ENCODE data around the gene CDK9.

DNA sequence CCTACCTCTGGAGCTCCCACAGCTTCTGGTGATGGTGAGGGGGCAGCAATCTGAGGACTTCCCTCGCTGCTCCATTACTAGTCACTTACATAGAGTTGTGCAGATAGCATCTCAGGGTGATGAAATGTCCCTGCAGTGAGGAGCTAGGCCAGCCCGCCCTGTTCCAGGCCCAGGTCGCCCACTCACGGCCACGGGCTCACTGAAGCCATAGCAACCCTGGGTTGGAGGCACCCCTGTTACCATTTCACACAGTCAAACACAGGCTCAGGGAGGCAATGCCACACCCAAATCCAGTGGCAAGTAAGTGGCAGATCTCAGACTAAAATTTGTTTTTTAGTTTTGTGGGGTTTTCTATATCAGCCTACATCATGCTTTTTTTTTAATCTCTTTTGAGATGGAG, 27.0 kb upstream of the CDK9 start:
- TF ChIP-seq, protein P1, sequence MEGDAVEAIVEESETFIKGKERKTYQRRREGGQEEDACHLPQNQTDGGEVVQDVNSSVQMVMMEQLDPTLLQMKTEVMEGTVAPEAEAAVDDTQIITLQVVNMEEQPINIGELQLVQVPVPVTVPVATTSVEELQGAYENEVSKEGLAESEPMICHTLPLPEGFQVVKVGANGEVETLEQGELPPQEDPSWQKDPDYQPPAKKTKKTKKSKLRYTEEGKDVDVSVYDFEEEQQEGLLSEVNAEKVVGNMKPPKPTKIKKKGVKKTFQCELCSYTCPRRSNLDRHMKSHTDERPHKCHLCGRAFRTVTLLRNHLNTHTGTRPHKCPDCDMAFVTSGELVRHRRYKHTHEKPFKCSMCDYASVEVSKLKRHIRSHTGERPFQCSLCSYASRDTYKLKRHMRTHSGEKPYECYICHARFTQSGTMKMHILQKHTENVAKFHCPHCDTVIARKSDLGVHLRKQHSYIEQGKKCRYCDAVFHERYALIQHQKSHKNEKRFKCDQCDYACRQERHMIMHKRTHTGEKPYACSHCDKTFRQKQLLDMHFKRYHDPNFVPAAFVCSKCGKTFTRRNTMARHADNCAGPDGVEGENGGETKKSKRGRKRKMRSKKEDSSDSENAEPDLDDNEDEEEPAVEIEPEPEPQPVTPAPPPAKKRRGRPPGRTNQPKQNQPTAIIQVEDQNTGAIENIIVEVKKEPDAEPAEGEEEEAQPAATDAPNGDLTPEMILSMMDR (IDR thresholded peaks at IDR 0.05): no peak
- TF ChIP-seq EP300 (IDR thresholded peaks at IDR 0.05): no peak
- no peak for TF ChIP-seq POLR2A (IDR thresholded peaks at IDR 0.05)

Data from tibial nerve (tissue), 4 donors.